Caki2 (cell line): Measurements from ENCODE around the gene SLC43A1. TPM values are rescaled to one million over a fixed set of nuclear protein-coding genes. Genes with fewer than 3 reads are reported as not detected.
"Not testable (repeated sequence)": the region's sequence is repeated elsewhere in the genome, so short reads cannot be mapped to it uniquely, and the experiment has no call there.

Source experiments
- DNase-seq: peaks from one replicate; pipeline ENCODE4 v3.0.0-alpha.2; 2015; ENCODE audit warnings: low read depth
- in situ Hi-C: cut with HindIII; loops from 2 replicates; pipeline ENCODE4 v1.10.0; 2016; ENCODE audit warnings: low sequenced_read_pairs, low pct_unique_long_range_greater_than_20kb, mixed read lengths
- total RNA-seq: library from RNA; depleted of rRNA; stranded (reverse); fragments of >200 nt; shearing (Covaris generic); gene quantifications from 2 replicates; pipeline ENCODE4 v1.2.3, GENCODE V29; 2014; ENCODE audit warnings: low replicate concordance; rRNA removed

The SLC43A1 gene
- total RNA-seq, 1 experiment from 2014 or later, result not detected

GRCh38 chr11:57457643-57458023 lies 57.9 kb downstream of the SLC43A1 start:
- DNase-seq, result no peak
- in situ Hi-C loops, result no loop called here

DNA sequence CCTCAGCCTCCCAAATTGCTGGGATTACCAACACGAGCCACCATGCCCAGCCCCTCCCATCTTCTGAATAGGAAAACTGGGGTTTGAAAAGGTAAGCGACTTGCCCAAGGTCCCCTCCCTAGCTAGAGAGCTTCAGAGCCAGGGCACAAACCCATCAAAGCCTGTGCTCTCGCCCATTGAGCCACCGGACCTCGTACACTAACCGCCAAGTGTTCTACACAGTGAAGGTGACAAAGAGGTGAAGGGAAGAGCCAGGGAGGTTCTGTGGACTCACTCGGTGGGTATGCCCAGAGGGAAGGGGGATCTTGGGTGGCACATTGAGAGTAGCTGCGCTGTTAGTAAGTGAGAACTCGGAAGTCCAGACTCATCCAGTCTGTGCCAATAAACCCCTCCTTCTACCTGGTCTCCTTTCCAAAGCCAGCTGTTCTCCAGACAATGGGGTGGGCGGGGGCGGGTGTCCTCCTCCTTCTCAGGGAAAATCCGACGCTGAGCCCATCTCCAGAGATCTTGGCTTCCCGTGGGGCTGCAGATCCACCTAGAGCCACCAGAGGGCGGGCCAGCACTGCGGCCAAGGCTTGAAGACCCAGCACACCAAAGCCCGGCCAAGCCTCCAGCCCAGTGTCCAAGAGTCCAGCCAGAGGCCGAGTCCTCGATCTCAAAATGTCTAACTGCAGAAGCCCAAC lies 58.4 kb downstream of the SLC43A1 start:
- DNase-seq, result peak; percentile 59
- in situ Hi-C loops, result no loop called here

DNA sequence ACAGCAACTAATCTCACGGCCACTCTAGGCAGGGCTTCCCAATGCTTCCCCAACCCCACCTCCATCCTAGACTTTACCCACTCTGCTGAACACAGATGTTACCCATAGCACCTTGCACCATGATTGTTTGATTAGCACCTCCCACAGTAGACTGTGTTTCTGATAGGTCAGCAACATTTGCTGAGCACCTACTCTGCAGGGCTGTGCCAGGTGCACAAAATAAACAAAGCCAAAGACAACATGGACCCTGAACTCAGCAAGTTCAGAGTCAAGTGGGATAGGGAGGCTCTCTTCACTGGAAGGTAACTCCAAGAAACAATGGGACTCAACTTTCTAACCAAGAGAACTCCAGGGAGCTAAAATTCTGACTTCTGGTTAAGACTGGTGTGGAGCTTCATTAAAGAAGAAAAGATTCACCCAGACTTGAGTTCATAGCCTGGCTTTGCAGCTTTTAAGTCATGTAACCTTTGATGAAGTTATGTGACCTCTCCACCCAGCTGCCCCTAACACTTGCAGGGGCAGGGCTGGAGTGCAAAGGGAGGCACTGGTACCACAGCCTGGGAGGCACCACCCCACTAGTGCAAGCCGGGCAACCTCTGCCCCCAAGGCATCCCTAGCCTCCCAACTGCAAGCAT lies 61.8 kb downstream of the SLC43A1 start:
- in situ Hi-C loops, result no loop called here
- DNase-seq, result no peak

DNA sequence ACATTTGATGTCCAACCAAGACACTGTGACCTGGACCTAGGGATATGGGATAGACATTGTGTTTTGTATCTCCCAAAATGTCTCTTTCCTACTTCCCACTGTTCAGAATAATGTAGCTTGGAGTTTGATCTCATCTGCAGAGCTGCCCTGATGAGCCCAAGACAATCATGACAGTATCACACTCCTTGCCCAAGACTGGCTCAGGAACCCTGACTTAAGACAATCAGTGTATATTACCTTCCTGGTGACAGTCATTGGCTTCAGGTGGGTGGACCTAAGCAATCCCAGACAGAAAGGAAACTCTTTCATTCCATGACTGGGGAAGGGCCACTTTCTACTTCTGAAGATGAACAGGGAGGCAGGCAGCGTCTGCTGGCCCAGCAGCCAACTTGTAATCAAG lies 69.4 kb downstream of the SLC43A1 start:
- in situ Hi-C loops, result no loop called here
- no peak for DNase-seq

- DNase-seq, in situ Hi-C loops: not testable (repeated sequence)
Observed at GRCh38 chr11:57445122-57445394, 70.4 kb downstream of the SLC43A1 start.

GRCh38 chr11:57444362-57445121 lies 71.0 kb downstream of the SLC43A1 start:
- no peak for DNase-seq
- in situ Hi-C loops, result no loop called here

DNA sequence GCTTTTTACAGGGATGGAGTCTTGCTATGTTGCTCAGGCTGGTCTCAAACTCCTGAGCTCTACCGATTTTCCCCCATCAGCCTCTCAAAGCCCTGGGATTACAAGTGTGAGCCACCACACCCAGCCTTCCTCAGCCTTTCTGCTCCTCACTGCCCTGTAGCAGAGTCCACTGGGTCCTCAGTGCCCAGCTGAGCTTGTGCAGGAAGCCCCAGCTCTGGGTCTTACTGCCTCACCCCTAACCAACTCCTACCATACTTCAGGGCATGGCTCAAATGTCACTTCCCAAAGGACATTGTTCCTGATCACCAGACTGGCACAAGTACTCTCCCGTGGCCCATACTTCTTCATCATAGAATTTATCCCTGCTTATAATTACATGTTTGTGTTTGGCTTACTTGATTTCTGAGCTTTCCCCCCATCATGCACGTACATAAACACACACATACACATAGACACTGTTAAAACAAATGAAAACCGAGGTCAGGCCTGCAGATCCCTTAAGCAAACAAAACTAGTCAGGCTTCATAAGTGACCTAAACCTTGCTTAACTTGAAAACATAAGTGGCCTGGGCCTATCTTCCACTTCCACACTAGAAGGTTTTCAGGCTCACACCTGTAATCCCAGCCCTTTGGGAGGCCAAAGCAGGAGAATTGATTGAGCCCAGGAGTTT lies 74.6 kb downstream of the SLC43A1 start:
- no peak for DNase-seq
- in situ Hi-C loops, result no loop called here

- no peak for DNase-seq
- in situ Hi-C loops, result no loop called here
Observed at GRCh38 chr11:57439786-57440185, 75.7 kb downstream of the SLC43A1 start.

- no peak for DNase-seq
- in situ Hi-C loops, result no loop called here
Observed at GRCh38 chr11:57438345-57439285, 76.9 kb downstream of the SLC43A1 start.

- in situ Hi-C loops, result no loop called here
- no peak for DNase-seq
Observed at GRCh38 chr11:57436031-57436430, 79.5 kb downstream of the SLC43A1 start.

GRCh38 chr11:57434640-57435546 lies 80.6 kb downstream of the SLC43A1 start:
- in situ Hi-C loops, result no loop called here
- DNase-seq, result peak; percentile 40

Other genes with a start within 250 kb of the SLC43A1 start
- gene TNKS1BP1, start 190.8 kb downstream of the SLC43A1 start, total RNA-seq, result 56.6 and 70.7 TPM in 2 replicates
- gene SSRP1, start 179.8 kb downstream of the SLC43A1 start, total RNA-seq, result 85.5 and 147 TPM in 2 replicates
- not detected in 2 replicates for gene P2RX3, start 177.3 kb downstream of the SLC43A1 start, total RNA-seq
- not detected in 2 replicates for gene PRG3, start 134.6 kb downstream of the SLC43A1 start, total RNA-seq
- not detected in 2 replicates for gene PRG2, start 125.1 kb downstream of the SLC43A1 start, total RNA-seq
- gene SLC43A3, start 88.6 kb downstream of the SLC43A1 start, total RNA-seq, result 0.41 and 0.67 TPM in 2 replicates
- gene RTN4RL2, start 55.2 kb downstream of the SLC43A1 start, total RNA-seq, result not detected in 2 replicates
- gene TIMM10, start 15.1 kb upstream of the SLC43A1 start, total RNA-seq, result 27.5 and 40.9 TPM in 2 replicates
- not detected in 2 replicates for gene SMTNL1, start 21.9 kb upstream of the SLC43A1 start, total RNA-seq
- 30.8 and 46.5 TPM in 2 replicates for gene UBE2L6, start 52.0 kb upstream of the SLC43A1 start, total RNA-seq
- gene SERPING1, start 82.0 kb upstream of the SLC43A1 start, total RNA-seq, result not detected in 2 replicates
- gene YPEL4, start 134.2 kb upstream of the SLC43A1 start, total RNA-seq, result 0.14 TPM in 1 of 2 replicates, not detected in the other
- gene CLP1, start 142.1 kb upstream of the SLC43A1 start, total RNA-seq, result 12.6 and 13.2 TPM in 2 replicates
- 36.9 and 50.6 TPM in 2 replicates for gene ZDHHC5, start 152.4 kb upstream of the SLC43A1 start, total RNA-seq
- gene MED19, start 196.5 kb upstream of the SLC43A1 start, total RNA-seq, result 14.9 and 32.0 TPM in 2 replicates
- gene TMX2, start 196.9 kb upstream of the SLC43A1 start, total RNA-seq, result 82.1 and 92.7 TPM in 2 replicates
- 263 and 290 TPM in 2 replicates for gene SELENOH, start 225.8 kb upstream of the SLC43A1 start, total RNA-seq
- gene BTBD18, start 236.1 kb upstream of the SLC43A1 start, total RNA-seq, result not detected in 2 replicates
- 22.3 and 44.3 TPM in 2 replicates for gene CTNND1, start 246.1 kb upstream of the SLC43A1 start, total RNA-seq